GM19397 (cell line): ENCODE data around the gene UBTD1.
A peak's percentile ranks its signal among the peaks of the same experiment; 100 is the strongest.

Source experiments
- ATAC-seq: cut with Tn5 transposase; IDR thresholded peaks from one replicate; pipeline ENCODE4 v1.9.1; 2021; ENCODE audit warnings: mild to moderate bottlenecking, moderate library complexity; ENCODE audit not compliant: unreplicated experiment

The UBTD1 gene

DNA sequence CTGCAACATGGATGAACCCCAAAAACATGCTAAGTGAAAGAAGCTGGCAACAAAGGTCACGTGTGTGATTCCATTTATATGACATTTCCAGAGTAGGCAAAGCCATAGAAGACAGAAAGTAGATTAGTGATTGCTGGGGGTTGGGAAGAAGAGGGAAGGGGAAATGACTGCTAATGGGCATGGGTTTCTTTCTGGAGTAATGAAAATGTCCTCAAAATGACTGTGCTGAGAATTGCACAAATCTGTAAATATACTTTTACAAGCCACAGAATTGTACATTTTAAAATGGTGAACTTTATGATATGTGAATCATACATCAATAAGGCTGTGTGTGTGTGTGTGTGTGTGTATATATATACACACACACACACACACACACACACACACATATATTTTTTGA lies 16.3 kb upstream of the UBTD1 start:
- ATAC-seq, result no peak

GRCh38 chr10:97483506-97483905 lies 15.2 kb upstream of the UBTD1 start:
- ATAC-seq, result no peak

GRCh38 chr10:97483921-97484320 lies 14.8 kb upstream of the UBTD1 start:
- ATAC-seq, result no peak

- ATAC-seq, result no peak
Measured at GRCh38 chr10:97485647-97486281, 13.0 kb upstream of the UBTD1 start.

DNA sequence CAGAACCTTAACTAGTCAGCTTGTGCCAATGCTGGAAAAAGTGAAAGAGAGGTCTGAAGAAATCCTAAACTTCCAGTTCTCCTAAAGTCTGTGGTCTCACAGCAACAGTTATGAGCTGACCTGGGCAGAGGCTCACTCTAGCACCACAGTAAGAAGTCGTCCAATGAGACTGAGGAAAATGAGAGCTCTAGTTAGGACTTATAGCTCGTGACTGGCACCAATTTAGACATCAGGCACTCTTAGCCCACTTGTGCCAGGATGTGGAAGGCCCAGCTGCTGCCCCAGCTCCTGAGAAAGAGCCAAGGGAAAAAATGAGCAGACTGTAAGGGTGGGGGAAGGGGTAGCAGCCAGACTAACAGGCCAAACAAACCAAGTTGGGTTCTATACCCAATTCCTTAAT lies 8.1 kb upstream of the UBTD1 start:
- no peak for ATAC-seq

DNA sequence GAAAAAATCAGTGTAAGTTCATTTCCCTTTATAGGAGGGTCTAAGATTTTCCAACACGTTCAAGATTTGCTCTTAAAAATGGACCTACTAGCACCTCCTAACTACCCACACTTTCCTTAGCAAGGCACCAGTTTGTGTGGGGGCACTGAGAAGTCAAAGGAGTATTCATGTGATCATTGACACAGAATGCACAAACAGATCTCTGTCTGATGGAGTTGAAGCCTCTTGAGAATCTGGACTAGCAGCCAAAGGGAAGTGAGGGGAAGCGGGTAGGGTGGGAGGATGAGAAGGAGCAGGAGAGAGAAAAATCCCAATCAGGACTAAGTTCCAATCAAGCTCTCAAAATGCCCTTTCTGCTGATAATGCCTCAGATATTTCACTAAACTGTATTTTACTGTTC lies 4.6 kb upstream of the UBTD1 start:
- no peak for ATAC-seq

- ATAC-seq, result no peak
Measured at GRCh38 chr10:97494863-97495506, 3.7 kb upstream of the UBTD1 start.

DNA sequence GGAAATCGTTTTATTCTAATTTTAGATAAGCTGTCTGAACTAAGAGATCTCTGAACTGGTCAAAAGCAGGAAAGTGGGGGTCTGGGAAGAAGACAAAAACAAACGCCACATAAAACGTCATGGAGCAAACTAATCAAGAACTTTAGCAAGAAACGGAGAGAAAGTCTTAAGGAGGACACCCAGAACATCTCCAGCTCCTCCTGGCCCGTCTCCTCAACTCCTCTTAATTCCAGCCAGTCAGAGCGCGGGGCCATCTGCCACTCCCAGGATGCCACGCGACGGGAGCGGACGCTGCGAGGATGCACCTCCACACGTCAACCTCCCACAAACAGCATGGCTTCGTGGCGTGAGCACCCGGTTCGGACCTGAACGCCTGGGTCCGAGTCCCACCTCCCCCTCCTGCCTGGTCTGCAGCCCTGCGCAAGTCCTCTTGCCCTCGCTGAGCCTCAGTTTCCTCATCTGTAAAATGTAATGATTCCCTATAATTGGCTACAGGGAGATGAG lies 1.1 kb upstream of the UBTD1 start:
- peak; percentile 24 for ATAC-seq

DNA sequence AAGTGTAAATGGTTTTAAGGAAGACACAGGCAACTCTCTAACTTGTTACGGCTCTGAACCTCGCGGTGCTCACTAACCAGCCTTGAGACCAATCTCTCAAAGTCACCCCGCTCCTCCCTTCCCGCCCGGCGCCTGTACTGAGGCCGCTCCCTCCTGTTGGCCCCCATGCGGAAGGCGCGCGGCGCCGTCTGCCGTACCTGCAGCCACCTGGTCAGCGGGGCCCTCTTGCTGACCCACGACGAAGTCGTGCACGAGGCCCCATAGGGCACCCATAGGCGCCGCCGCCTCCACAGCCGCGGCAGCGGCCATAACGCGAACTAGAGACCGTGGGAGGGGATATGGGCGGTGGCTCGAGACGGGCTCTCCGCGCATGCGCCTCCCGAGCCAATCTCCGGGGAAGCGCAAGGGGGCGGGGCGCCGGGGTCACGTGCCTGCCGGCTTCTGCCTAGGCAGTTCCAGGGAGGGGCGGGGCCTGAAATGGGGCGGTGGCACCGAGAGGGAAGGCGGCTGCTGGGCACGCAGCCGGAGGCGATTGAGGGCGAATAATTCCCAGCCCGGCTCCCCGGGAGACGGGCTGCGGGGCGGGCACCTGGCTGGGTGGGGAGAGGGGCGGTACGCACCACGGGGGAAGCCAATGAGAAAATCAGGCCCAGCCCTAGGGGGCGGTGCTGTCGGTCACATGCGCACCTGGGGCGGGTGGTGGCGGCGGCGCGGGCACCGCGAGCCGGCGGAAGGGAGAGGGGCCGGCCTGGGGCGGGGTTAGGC lies 466 bp upstream of the UBTD1 start, which contains the start of gene MMS19:
MMS19 (minus strand) TSS at position 347 of the 765 bp plus-strand sequence; CDS start at position 309, 38 bp downstream.
- ATAC-seq, result peak; percentile 91

DNA sequence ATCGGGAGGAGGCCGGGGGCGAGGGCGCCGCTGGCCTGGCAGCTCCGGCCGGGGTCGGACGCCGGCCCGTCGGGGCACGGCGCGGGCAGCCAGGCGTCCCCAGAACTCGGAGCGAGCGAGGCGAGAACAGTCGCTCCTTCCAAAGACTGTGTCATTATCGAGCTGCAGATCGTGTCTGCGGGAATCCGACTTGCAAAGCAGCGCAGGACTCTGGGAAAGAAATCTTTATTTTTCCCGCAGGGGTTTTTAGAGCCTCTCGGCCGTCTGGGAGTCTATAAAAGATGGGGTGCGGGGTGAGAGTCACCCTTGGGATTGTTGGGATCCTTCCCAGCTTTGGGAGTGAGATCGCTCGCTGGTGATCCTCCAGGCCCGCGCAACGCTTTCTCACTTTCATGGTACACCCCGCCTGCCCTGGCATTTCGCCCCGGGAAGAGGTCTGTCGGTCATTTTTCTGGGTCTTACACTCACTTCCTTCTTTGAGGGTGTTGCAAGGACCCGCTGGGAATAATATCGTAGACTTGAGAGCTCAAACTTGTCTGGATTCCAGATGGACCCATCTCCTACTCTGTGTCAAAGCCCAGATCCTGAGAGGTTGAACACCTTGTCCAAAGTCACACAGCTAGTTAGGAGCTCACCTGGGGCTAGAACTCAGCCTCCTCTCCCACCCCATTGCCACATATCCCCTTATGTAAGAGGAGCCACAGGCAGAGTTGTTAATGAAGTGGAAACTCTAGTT lies 1.0 kb downstream of the UBTD1 start:
- no peak for ATAC-seq

DNA sequence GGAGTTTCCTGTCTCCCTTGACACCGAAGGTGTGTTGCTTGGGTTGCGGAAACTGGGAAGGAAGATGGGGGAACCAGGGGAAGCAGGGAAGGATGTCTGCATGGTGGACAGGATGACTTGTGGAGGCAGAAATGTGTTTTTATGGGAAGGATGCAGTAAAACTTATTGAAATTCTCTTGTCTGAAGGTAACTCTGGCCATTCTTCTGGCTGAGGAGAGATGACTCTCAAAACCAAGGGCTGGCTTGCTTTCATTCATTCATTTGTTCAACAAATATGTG lies 1.5 kb downstream of the UBTD1 start:
- no peak for ATAC-seq

DNA sequence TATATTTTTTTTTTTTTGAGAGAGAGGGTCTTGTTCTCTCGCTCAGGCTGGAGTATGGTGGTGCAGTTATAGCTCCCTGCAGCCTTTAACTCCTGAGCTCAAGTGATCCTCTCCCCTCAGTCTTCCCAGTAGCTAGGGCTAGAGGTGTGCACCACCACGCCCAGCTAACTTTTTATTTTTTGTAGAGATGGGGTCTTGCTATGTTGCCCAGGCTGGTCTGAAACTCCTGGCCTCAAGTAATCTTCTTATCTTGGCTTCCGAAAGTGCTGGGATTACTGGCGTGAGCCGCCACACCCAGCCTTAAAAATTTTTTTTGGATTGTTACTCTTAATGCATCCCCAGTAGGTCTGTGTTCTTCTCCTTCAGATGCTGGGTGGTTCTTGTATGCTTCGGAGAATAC lies 4.2 kb downstream of the UBTD1 start:
- no peak for ATAC-seq

DNA sequence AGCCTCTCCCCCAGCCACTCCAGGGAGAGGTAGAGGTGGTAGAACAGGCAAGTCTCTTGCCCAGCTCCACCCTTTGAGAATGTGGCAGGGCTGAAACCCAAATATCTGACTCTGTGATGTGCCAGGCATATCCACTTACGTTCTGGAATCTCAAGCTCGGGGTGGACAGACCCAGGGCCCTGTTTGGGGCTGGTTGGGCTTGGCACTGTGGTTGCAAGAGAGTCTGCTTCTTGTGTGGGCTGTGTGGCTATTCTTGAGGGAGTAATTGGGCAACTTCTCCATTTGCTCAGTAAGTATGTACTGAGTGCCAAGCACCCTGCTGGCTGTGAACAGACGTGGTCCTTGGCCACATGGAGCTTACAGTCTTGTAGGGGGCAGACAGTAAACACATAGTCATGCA lies 4.7 kb downstream of the UBTD1 start:
- no peak for ATAC-seq

- ATAC-seq, result no peak
Measured at GRCh38 chr10:97505152-97505551, 6.4 kb downstream of the UBTD1 start.

GRCh38 chr10:97506199-97506991 lies 7.7 kb downstream of the UBTD1 start:
- ATAC-seq, result no peak

DNA sequence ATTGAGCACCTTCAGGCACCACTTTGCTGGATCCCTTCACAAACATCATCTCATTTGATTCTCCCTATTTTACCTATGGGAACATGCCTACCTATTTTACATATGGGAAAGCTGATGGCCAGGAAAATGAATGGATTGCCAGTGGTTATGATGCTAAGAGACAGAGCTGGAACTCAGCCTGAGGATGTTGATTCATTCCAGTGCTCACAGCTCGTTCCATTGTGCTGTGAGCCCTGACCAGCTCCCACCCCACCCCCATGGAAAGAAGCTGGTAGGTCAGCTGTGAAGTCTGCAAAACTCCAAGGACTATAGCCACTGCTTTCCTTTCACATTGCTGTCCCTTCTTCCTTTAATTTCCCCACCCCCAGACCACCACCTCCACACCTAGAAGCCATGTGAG lies 9.6 kb downstream of the UBTD1 start:
- ATAC-seq, result no peak

DNA sequence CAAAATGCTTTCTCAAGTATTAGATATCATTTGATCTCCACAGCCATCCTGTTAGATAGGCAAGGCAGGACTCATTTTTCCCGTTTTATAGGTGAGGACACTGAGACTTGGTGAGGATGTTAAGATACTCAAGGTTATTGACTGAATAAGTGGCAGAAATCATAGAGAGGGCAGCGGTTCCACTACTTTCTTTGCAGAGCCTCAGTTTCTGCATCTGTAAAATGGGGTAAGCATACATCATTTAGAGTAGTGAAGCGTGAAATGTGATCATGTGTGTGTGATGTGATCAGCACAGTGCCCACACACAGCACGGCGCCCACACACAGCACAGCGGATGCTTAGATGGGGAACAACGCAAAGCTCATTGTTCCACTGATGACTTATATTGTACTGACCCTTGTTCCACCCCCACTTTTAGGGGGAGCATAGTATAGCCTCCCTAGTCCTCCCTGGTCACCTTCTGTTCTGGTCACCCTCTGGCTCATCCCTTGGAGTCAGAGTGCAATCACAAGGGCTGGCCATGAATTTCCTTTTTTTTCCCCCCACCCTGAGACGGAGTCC lies 10.5 kb downstream of the UBTD1 start:
- ATAC-seq, result no peak

DNA sequence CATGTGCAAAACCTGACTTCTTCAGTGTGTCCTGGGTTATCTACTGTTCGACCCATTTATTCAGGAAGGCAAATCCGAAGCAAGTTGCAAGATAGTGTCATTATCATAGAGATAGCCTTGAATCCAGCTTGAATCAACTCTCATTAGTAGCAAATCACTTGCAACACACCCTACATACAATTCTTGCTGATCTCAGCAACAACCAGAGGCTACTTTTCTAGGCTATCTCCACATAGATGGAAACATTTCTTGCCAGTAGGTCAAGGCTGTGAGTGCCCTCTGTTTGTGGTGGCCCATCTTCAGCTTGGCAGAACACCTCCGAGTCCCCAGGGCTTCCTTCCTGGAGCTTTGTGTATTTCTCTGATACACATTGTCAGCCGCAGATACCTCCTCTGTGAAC lies 12.0 kb downstream of the UBTD1 start:
- ATAC-seq, result no peak

GRCh38 chr10:97511711-97512440 lies 13.2 kb downstream of the UBTD1 start:
- no peak for ATAC-seq

DNA sequence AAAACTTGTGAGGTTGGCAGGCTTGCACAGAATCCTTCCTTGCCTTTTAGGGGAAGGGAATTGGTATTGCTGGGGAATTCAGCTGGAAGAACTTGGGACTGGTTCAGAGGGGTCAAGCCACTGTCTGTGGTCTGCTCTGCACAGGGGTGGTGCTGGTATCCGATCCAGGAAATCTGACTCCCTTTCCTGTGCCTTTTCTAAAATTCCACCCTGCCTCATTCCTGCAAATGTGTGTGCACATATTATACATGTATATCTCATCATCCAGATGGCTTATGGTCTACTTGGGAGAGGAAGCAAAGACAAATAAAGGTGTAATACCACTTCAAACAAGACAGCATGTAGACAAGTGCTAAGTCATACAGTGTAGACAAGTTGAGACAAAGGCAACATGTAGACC lies 14.3 kb downstream of the UBTD1 start:
- no peak for ATAC-seq
